NB4 (cell line): ENCODE data around the gene SYMPK.

Source experiments
- CTCF ChIP-seq: IDR thresholded peaks from one replicate; pipeline ENCODE4 v1.5.1; 2012; ENCODE audit warnings: low read depth, low read length
- POLR2A ChIP-seq: IDR thresholded peaks from 2 replicates; pipeline ENCODE4 v1.6.1; 2011; ENCODE audit warnings: mild to moderate bottlenecking; ENCODE audit not compliant: insufficient read length; ENCODE audit errors: extremely low read depth

GRCh38 chr19:45821570-45821969 is 41.4 kb downstream of the SYMPK start:
- no peak for TF ChIP-seq CTCF
- no peak for TF ChIP-seq POLR2A
